HCT116 (cell line): ENCODE measurements around the gene GARNL3. TPM values are rescaled to one million over a fixed set of nuclear protein-coding genes. Genes with fewer than 3 reads are reported as not detected.
A peak's percentile ranks its signal among the peaks of the same experiment; 100 is the strongest.

ENCODE experiments used
- ATAC-seq: fragments of 200-7000 bp; cut with Tn5 transposase; 2 replicates; pipeline ENCODE4 v1.9.1; 2020; ENCODE audit warnings: mild to moderate bottlenecking, moderate library complexity
- BruUV-seq: library from RNA; stranded (reverse); fragments of 400-500 nt; replicated peaks from 2 replicates; lab custom pipeline; 2021; lab: Mats Ljungman, UMichigan
- CTCF ChIA-PET: fragments of 300-600 bp; sonication (Branson Sonifier 250); formaldehyde crosslinking; loops from one replicate; lab custom pipeline; 2021; ENCODE audit warnings: antibody characterized with exemption; lab: Charles Lee
- POLR2A ChIA-PET: fragments of 300-600, 350-600 bp; sonication (Branson Sonifier 250); formaldehyde crosslinking; loops from one replicate; lab custom pipeline; 2021; ENCODE audit warnings: antibody characterized with exemption; lab: Charles Lee
- RAD21 ChIA-PET, 2 experiments: fragments of 300-600 bp; sonication (Branson Sonifier 250); formaldehyde crosslinking; loops; one replicate each; lab custom pipeline; 2023; ENCODE audit warnings: low total read pairs in 2 of 2; ENCODE audit not compliant: uncharacterized antibody in 2 of 2, unreplicated experiment in 2 of 2, low non-redundant PET in 1 of 2; lab: Charles Lee
- DNase-seq: peaks from one replicate; pipeline ENCODE4 v3.0.0-alpha.2; 2010; ENCODE audit warnings: low read depth, low spot score
- H2AFZ ChIP-seq: fragments of 200-600 bp; shearing (Covaris generic), sonication (generic); 2 replicates; pipeline ENCODE4 v1.6.1; 2017; ENCODE audit warnings: low read depth, mixed run types, mixed read lengths, antibody characterized with exemption, low read length; ENCODE audit not compliant: poor library complexity, severe bottlenecking
- H3K27ac ChIP-seq: 2 replicates; pipeline ENCODE4 v1.5.1; 2012; ENCODE audit warnings: low read depth, low read length
- H3K27me3 ChIP-seq: fragments of 200-600 bp; sonication (generic); 2 replicates; pipeline ENCODE4 v1.6.1; 2016; ENCODE audit warnings: mixed run types, low read length, mixed read lengths; ENCODE audit not compliant: insufficient read depth
- H3K36me3 ChIP-seq, 2 experiments: fragments of 200-500 bp in 1 of 2; fragments of 200-600 bp in 1 of 2; sonication (Bioruptor generic) in 1 of 2; sonication (generic) in 1 of 2; 2 replicates each; pipeline versions ENCODE4 v1.5.1 to v1.6.1; 2014 to 2016; ENCODE audit warnings: low read length in 2 of 2, inconsistent platforms in 1 of 2, mixed read lengths in 1 of 2, mixed run types in 1 of 2; ENCODE audit not compliant: insufficient read depth in 2 of 2, control insufficient read depth in 1 of 2
- H3K4me1 ChIP-seq, 2 experiments: fragments of 200-600 bp in 1 of 2; sonication (generic) in 1 of 2; 2 replicates each; pipeline versions ENCODE4 v1.5.1 to v1.6.1; 2012 to 2017; ENCODE audit warnings: low read length in 2 of 2, inconsistent platforms in 1 of 2, mild to moderate bottlenecking in 1 of 2, mixed read lengths in 1 of 2, mixed run types in 1 of 2, moderate library complexity in 1 of 2; ENCODE audit not compliant: insufficient read depth in 2 of 2, control insufficient read depth in 1 of 2
- H3K4me2 ChIP-seq: fragments of 200-600 bp; sonication (generic); 2 replicates; pipeline ENCODE4 v1.6.1; 2017; ENCODE audit warnings: mixed run types, low read length, mixed read lengths
- H3K4me3 ChIP-seq, 2 experiments: fragments of 200-600 bp in 1 of 2; sonication (generic) in 1 of 2; replicated peaks in 1 of 2; 2 replicates each; pipeline ENCODE4 v1.5.1; 2011 to 2016; ENCODE audit warnings: low read length in 2 of 2, control low read depth in 1 of 2, low read depth in 1 of 2, mild to moderate bottlenecking in 1 of 2, mixed read lengths in 1 of 2, mixed run types in 1 of 2
- H3K79me2 ChIP-seq: fragments of 200-600 bp; sonication (generic); 2 replicates; pipeline ENCODE4 v1.6.1; 2017; ENCODE audit warnings: mild to moderate bottlenecking, mixed run types, low read length, moderate library complexity, mixed read lengths; ENCODE audit not compliant: insufficient read depth
- H3K9ac ChIP-seq: fragments of 200-600 bp; sonication (generic); 2 replicates; pipeline ENCODE4 v1.6.1; 2016; ENCODE audit warnings: low read length, mixed read lengths
- H3K9me2 ChIP-seq: fragments of 200-600 bp; sonication (generic), shearing (Covaris generic); 2 replicates; pipeline ENCODE4 v1.6.1; 2017; ENCODE audit warnings: mixed run types, mild to moderate bottlenecking, moderate library complexity; ENCODE audit not compliant: insufficient read depth
- H3K9me3 ChIP-seq, 2 experiments: fragments of 200-500 bp in 1 of 2; fragments of 200-600 bp in 1 of 2; sonication (Bioruptor generic) in 1 of 2; sonication (generic) in 1 of 2; 2 replicates each; pipeline ENCODE4 v1.6.1; 2014 to 2017; ENCODE audit warnings: low read length in 2 of 2, mixed read lengths in 2 of 2, inconsistent platforms in 1 of 2, low read depth in 1 of 2, mild to moderate bottlenecking in 1 of 2, mixed run types in 1 of 2, moderate library complexity in 1 of 2; ENCODE audit not compliant: control insufficient read depth in 1 of 2, insufficient read depth in 1 of 2
- H4K20me1 ChIP-seq: fragments of 200-600 bp; sonication (generic), shearing (Covaris generic); 2 replicates; pipeline ENCODE4 v1.6.1; 2017; ENCODE audit warnings: mixed run types, mild to moderate bottlenecking, moderate library complexity; ENCODE audit not compliant: insufficient read depth
- ATF3 ChIP-seq: IDR thresholded peaks from 2 replicates; pipeline ENCODE4 v1.6.1; 2012
- CBX3 ChIP-seq: IDR thresholded peaks from 2 replicates; pipeline ENCODE4 v1.6.1; 2012; ENCODE audit warnings: low read depth
- CEBPB ChIP-seq: IDR thresholded peaks from 2 replicates; pipeline ENCODE4 v1.6.1; 2012; ENCODE audit warnings: low read depth
- CTCF ChIP-seq, 3 experiments: fragments of 200-600 bp in 1 of 3; sonication (generic) in 1 of 3; IDR thresholded peaks in 2 of 3; conservative IDR thresholded peaks in 1 of 3; 2 replicates each; pipeline ENCODE4 v1.5.1; 2012 to 2017; ENCODE audit warnings: low read depth in 2 of 3, low read length in 2 of 3, antibody characterized with exemption in 1 of 3, borderline replicate concordance in 1 of 3, control low read depth in 1 of 3, mild to moderate bottlenecking in 1 of 3, mixed read lengths in 1 of 3, mixed run types in 1 of 3, moderate library complexity in 1 of 3; ENCODE audit not compliant: insufficient read depth in 1 of 3
- EGR1 ChIP-seq: IDR thresholded peaks from 2 replicates; pipeline ENCODE4 v1.6.1; 2012; ENCODE audit warnings: low read depth
- EZH2 ChIP-seq: fragments of 200-600 bp; sonication (generic); IDR thresholded peaks from 2 replicates; pipeline ENCODE4 v1.6.1; 2017; ENCODE audit warnings: antibody characterized with exemption, mixed run types
- EZH2phosphoT487 ChIP-seq: fragments of 200-600 bp; IDR thresholded peaks from 2 replicates; pipeline ENCODE4 v1.6.1; 2018; ENCODE audit warnings: antibody characterized with exemption, borderline replicate concordance
- FOSL1 ChIP-seq: IDR thresholded peaks from 2 replicates; pipeline ENCODE4 v1.6.1; 2012; ENCODE audit warnings: low read depth
- JUND ChIP-seq: IDR thresholded peaks from 2 replicates; pipeline ENCODE4 v1.6.1; 2012
- MAX ChIP-seq: IDR thresholded peaks from 2 replicates; pipeline ENCODE4 v1.6.1; 2012
- POLR2A ChIP-seq: IDR thresholded peaks from 2 replicates; pipeline ENCODE4 v1.7.0; 2011; ENCODE audit warnings: borderline replicate concordance; ENCODE audit not compliant: insufficient read depth, insufficient read length; ENCODE audit errors: extremely low read depth
- RAD21 ChIP-seq: IDR thresholded peaks from 2 replicates; pipeline ENCODE4 v1.6.1; 2012; ENCODE audit warnings: low read depth, mild to moderate bottlenecking
- REST ChIP-seq: IDR thresholded peaks from 2 replicates; pipeline ENCODE4 v1.6.1; 2012; ENCODE audit warnings: low read depth
- SIN3A ChIP-seq: IDR thresholded peaks from 2 replicates; pipeline ENCODE4 v1.6.1; 2012; ENCODE audit warnings: low read depth
- SRF ChIP-seq: IDR thresholded peaks from 2 replicates; pipeline ENCODE4 v1.6.1; 2012; ENCODE audit warnings: low read depth
- TCF7L2 ChIP-seq: IDR thresholded peaks from 2 replicates; pipeline ENCODE4 v1.7.0; 2011; ENCODE audit warnings: borderline replicate concordance, inconsistent platforms; ENCODE audit not compliant: insufficient read depth, insufficient read length; ENCODE audit errors: extremely low read depth
- ZFX ChIP-seq: fragments of 450-650 bp; IDR thresholded peaks from 2 replicates; pipeline ENCODE4 v1.6.1; 2017
- ZNF274 ChIP-seq: fragments of 200-500 bp; sonication (Bioruptor generic); IDR thresholded peaks from 2 replicates; pipeline ENCODE4 v1.6.1; 2014; ENCODE audit warnings: mild to moderate bottlenecking, low read depth, low read length, inconsistent platforms
- intact Hi-C: fragments of 100-400 bp; cut with micrococcal nuclease; formaldehyde crosslinking; loops from 2 replicates; pipeline ENCODE4 v1.10.0; 2022
- total RNA-seq: library from RNA; stranded (reverse); gene quantifications from one replicate; pipeline ENCODE4 v1.2.1, GENCODE V29; 2021; ENCODE audit not compliant: unreplicated experiment

GARNL3 gene
- total RNA-seq, 1 experiment from 2014 or later, result 8.8 TPM

- TF ChIP-seq REST (no peak), EGR1 (no peak), CEBPB (no peak), SRF (no peak), POLR2A (no peak), ZFX (no peak), EZH2 (no peak)
Observed at GRCh38 chr9:127430415-127430814, 165.8 kb downstream of the GARNL3 start (continued).

GRCh38 chr9:127437497-127438264 is 173.1 kb downstream of the GARNL3 start:
- no peaks in the 10 kb centered on the region for H3K9me2 ChIP-seq
- no peak overlapping the region for H2AFZ ChIP-seq
- intact Hi-C loops, result no loop called here
- BruUV-seq, result no TSS peak
- H3K27me3 ChIP-seq, result no peaks in the 10 kb centered on the region
- CTCF ChIA-PET, result no interaction called here
- POLR2A ChIA-PET, result no interaction called here
- ATAC-seq (no peak), DNase-seq (no peak)
- H4K20me1 ChIP-seq, result no peaks in the 10 kb centered on the region
- no peak overlapping the region for H3K4me2 ChIP-seq
- no peak overlapping the region for H3K4me3 ChIP-seq
- RAD21 ChIA-PET, result no interaction called here
- no peaks in the 10 kb centered on the region for H3K9me3 ChIP-seq
- H3K36me3 ChIP-seq, result peaks cover 30 to 50% of the 10 kb centered on the region in 2 experiments
- H3K9ac ChIP-seq, result no peak overlapping the region
- TF ChIP-seq CEBPB (no peak), FOSL1 (no peak), POLR2A (no peak), ZNF274 (no peak), TCF7L2 (no peak), EZH2phosphoT487 (no peak), JUND (no peak), ATF3 (no peak), CTCF (IDR thresholded peaks at IDR 0.05 in 2 of 3, conservative IDR thresholded peaks at IDR 0.05 in 1 of 3; ENCODE audit: borderline replicate concordance in 1 of 3, insufficient read depth in 1 of 3, low read depth in 2 of 3, low read length in 2 of 3) (peak in 1 of 3 experiments; percentile 23; a peak in 2 of 6 replicates), MAX (no peak), CBX3 (no peak), RAD21 (peak; percentile 26; the same call in 1 of the 2 replicates), SIN3A (no peak)
- TF ChIP-seq, all 23 proteins: peak for 2
- Histone ChIP-seq H3K4me1 (peaks cover 0 to 9% of the 10 kb centered on the region in 2 experiments; a peak in 2 of 4 replicates), H3K27ac (no peak overlapping the region), H3K79me2 (no peaks in the 10 kb centered on the region)
